H1 (cell line): ENCODE data around the gene NDUFB11. TPM values are rescaled to one million over a fixed set of nuclear protein-coding genes. Genes with fewer than 3 reads are reported as not detected.

ENCODE experiments used
- polyA plus RNA-seq, 7 experiments: library from polyadenylated mRNA; depleted of rRNA in 3 of 7; stranded (reverse) in 5 of 7; unstranded in 2 of 7; fragments of >200 nt in 5 of 7; fragments of 200-250 nt in 2 of 7; gene quantifications; 1 replicate in 5 of 7; 2 replicates in 1 of 7; 4 replicates in 1 of 7; pipeline versions ENCODE4 v1.2.1 to v1.2.3, GENCODE V29; 2011 to 2013; ENCODE audit warnings: missing spikeins in 2 of 7, mixed read lengths in 2 of 7
- small RNA-seq: library from polyadenylated mRNA; stranded (forward); fragments of <200 nt; extraction: miRNeasy Mini kit (QIAGEN cat#:217004); gene quantifications from one replicate; pipeline ENCODE3, GENCODE V24; 2013; ENCODE audit not compliant: insufficient read depth
- total RNA-seq: library from RNA; stranded (reverse); fragmentation: NEBNext Ultra II Directional; extraction: Animal tissue kit (Norgen Biotek cat#: 25700); gene quantifications from 2 replicates; pipeline ENCODE4 v1.2.1, GENCODE V29; 2021

The NDUFB11 gene
- total and polyA plus RNA-seq, 2 of the 8 experiments (the other 6 are each of a cell fraction or from before 2014, with no cell fraction given), result 120 to 131 TPM

Small RNA genes lying within 50 kb of the gene (small RNA-seq; reads per million reads assigned to genes)
- gene RNU12-2P, result not detected

Other genes with a start within 250 kb of the NDUFB11 start
- 21.5 and 25.2 TPM in 2 replicates for gene JADE3, start 232.3 kb downstream of the NDUFB11 start, total RNA-seq
- 4.8 and 6.9 TPM in 2 replicates for gene JADE3, start 232.3 kb downstream of the NDUFB11 start, polyA plus RNA-seq (2011; rRNA removed)
- 3.1 and 4.0 TPM in 2 replicates for gene RGN, start 66.3 kb downstream of the NDUFB11 start, total RNA-seq
- gene RGN, start 66.3 kb downstream of the NDUFB11 start, polyA plus RNA-seq (2011; rRNA removed), result 0.32 and 0.35 TPM in 2 replicates
- gene RBM10, start 519 bp upstream of the NDUFB11 start, total RNA-seq, result 64.0 and 69.8 TPM in 2 replicates
- gene RBM10, start 519 bp upstream of the NDUFB11 start, polyA plus RNA-seq (2011; rRNA removed), result 35.7 and 60.8 TPM in 2 replicates
- gene UBA1, start 49.1 kb upstream of the NDUFB11 start, total RNA-seq, result 313 and 325 TPM in 2 replicates
- gene UBA1, start 49.1 kb upstream of the NDUFB11 start, polyA plus RNA-seq (2011; rRNA removed), result 458 and 562 TPM in 2 replicates
- 117 and 124 TPM in 2 replicates for gene CDK16, start 74.0 kb upstream of the NDUFB11 start, total RNA-seq
- 204 and 226 TPM in 2 replicates for gene CDK16, start 74.0 kb upstream of the NDUFB11 start, polyA plus RNA-seq (2011; rRNA removed)
- gene USP11, start 88.3 kb upstream of the NDUFB11 start, total RNA-seq, result 84.0 and 84.3 TPM in 2 replicates
- gene USP11, start 88.3 kb upstream of the NDUFB11 start, polyA plus RNA-seq (2011; rRNA removed), result 40.9 and 64.6 TPM in 2 replicates
- 2.0 and 2.2 TPM in 2 replicates for gene ZNF157, start 225.9 kb upstream of the NDUFB11 start, total RNA-seq
- gene ZNF157, start 225.9 kb upstream of the NDUFB11 start, polyA plus RNA-seq (2011; rRNA removed), result 0.47 and 0.67 TPM in 2 replicates